ENCODE measurements around the gene CSF1.

The CSF1 gene

GRCh38 chr1:109897259-109897955 is 13.2 kb upstream of the CSF1 start:
- DNase-seq (ENCODE audit: low read depth, low spot score), result no peak
- no peak overlapping the region for H3K27ac ChIP-seq

DNA sequence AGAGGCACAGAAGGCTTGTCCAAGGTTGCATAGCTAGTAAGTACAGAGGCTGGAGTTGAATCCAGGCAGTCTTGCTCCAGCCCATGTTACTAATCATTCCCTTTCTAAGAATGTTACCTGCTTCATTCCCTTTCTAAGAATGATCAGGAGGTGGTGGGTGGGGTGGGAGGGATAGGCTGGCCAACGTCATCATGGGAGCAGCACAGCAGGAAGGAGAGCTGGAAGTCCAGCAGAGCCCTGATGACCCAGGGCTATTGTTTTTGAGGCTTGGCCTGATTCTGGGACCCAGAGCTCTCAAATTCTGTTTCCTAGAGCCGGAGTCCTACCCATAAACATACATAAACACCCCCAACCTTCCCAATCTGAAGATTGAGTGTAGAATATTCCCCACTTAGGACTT is 11.8 kb upstream of the CSF1 start:
- H3K27ac ChIP-seq, result no peak overlapping the region
- DNase-seq (ENCODE audit: low read depth, low spot score), result no peak

- H3K27ac ChIP-seq, result no peak overlapping the region
- no peak for DNase-seq (ENCODE audit: low read depth, low spot score)
These were observed 9.5 kb upstream of the CSF1 start for GRCh38 chr1:109901141-109901523.

- H3K27ac ChIP-seq, result no peak overlapping the region
- no peak for DNase-seq (ENCODE audit: low read depth, low spot score)
These were observed 9.0 kb upstream of the CSF1 start for GRCh38 chr1:109901524-109902145.

DNA sequence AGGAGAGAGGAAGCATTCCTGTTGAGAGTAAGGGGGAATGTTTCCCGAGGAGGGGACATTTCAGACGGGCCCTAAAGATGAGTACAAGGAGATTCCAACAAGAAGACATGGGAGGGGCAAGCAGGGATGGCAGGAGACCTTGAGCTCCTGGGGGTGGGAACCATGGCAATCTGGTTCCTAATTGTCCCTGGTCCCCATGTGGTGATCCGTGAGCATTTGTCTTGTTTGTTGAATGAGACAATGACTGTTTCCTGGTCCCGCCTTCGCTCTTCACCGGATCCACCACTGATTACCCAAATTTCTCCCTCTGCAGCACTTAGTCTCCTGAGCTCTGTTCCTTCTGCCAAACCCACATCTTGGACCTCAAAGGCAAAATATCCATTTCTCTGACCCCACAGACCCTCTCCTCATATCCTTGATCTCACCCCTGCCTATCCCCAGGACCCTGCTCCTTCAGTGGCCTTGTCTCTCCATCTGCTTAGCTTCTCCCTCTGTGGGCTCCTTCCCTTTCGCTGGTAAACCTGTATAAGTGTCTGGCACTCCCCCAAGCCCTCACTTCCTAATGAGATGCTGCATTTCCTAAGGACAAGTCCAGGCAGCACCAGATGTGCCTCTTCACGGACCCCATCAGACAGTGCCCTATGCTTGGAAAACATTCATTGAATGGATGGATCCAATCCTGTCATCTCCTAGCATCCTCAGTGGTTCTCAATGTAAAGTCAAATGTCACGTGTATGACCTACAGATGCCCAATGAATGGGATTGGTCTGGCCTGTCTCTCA is 8.3 kb upstream of the CSF1 start:
- no peak for DNase-seq (ENCODE audit: low read depth, low spot score)
- H3K27ac ChIP-seq, result no peak overlapping the region

DNA sequence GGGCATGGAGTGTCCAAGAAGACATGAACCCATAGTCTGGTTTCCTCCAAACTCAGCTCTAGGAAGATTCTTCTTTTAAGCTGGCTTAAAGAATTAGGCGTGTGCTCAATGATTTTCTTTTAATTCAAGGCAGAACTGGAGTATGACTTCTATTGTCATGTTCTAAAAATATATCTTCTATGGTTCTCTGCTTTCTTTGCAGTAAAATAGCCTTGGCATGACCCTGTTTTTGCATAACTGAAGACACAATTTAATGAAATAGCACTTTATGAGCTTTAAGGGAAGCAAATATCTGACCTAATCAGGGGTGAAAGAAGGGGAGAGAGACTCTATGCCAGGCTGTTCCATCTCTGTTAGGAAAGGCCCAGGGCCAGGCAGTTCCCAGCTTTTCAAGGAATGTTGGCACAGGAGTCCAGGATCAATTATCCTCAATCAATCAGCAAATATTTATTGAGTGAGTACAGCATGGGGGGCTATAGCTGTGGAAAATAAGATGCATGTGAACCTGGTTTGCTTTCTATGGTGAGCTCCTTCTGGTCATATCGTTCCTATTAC is 7.2 kb upstream of the CSF1 start:
- no peak for DNase-seq (ENCODE audit: low read depth, low spot score)
- no peak overlapping the region for H3K27ac ChIP-seq

DNA sequence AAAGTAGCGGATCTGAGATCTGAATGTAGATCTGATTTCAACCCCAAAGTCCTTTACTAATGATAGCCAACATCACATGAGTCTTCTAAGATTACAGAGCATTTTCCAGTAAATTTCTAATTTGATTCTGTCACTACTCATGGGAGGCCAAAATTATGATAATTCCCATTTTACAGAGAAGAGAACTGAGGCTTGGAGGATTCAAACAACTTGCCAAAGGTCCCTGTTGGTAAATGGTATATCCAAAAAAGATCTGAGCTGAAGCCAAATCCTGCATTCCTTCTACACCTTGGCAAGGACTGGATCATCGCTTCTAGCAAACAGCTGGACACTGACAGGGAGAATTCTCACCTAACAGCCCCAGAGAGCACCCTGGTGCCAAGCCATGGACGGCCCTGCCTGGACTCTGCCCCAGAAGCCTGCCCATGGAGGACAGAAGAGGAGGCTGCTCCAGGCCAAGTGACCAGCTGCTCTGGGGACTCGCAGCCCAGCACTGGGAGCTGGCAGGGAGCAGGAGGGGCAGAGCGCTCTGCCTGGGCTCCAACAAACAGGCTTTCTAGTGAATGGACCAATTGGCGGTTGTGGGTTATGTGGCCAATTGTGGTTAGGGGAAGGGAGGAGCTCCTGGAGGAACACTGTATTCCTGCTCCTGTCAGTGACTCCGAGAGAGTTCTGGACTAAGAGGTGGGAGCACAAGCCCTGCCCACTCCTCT is 6.4 kb upstream of the CSF1 start:
- no peak for DNase-seq (ENCODE audit: low read depth, low spot score)
- no peak overlapping the region for H3K27ac ChIP-seq

DNA sequence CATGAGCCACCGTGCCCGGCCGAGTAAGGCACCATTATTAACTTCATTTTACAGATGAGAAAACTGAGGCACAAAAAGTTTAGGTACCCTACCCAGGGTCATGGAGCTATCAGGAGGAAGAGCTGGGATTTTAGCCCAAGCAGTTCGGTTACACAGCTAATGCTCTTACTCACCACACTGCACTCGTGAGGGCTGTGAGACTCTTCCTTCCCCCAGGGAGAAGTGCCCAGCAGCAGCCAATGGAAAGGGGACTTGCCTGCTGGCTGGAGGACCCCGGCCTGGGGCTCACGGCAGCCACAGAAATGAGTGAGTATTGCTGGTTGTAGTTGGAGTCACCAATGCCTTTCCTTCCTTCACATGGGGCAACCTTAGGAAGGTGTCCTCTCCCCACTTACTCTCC is 5.2 kb upstream of the CSF1 start:
- no peak for DNase-seq (ENCODE audit: low read depth, low spot score)
- H3K27ac ChIP-seq, result no peak overlapping the region

- H3K27ac ChIP-seq, result no peak overlapping the region
- DNase-seq (ENCODE audit: low read depth, low spot score), result no peak
These were observed 4.3 kb upstream of the CSF1 start for GRCh38 chr1:109906160-109906838.

- no peak overlapping the region for H3K27ac ChIP-seq
- no peak for DNase-seq (ENCODE audit: low read depth, low spot score)
These were observed 3.8 kb upstream of the CSF1 start for GRCh38 chr1:109906839-109907180.

DNA sequence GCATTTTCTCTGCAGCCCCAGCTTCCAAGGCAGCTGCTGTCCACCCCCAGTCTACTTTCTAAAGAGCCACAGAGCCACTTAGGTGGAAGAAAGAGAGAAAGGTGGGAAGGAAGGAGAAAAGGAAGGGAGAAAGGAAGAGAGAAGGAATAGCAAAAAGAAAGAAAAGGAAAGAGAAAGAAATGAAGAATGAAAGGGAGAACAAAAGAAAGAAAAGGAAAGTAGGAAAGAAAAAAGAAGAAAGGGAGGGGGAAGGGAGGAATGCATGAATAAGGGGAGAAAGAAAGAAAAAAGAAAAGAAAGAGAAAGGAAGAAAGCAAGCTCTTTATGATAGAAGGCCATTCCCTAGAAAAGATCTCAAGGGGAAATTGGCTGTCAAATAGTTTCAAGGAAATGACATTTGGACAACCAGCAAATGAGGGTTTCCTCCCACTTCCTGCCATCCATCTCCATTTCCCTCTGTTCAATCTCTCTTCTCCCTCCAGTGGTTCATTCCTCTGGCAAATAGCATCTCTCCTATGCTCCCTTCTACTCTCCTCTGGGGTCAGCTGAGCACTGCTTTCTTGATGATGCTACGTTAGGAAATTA is 3.4 kb upstream of the CSF1 start:
- DNase-seq (ENCODE audit: low read depth, low spot score), result no peak
- no peak overlapping the region for H3K27ac ChIP-seq

DNA sequence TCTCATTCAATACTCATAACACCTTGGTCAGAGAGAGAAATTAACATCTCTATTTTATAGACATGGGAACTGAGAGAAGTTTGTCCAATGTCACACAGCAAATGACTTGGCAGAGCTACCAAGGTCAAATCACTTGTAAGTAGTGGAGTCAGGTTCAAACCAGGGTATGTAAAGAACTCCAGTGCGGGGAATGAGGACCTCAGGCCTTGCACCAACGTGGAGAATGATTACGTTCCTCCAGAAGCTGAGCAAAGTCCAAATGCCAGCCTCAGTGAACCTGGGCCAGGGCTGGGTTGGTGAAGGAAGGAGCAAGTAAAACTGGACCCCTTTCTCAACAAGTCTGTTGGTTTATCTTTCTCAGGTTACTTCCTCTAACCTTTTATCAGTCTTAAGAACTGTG is 1.8 kb upstream of the CSF1 start:
- no peak for DNase-seq (ENCODE audit: low read depth, low spot score)
- no peak overlapping the region for H3K27ac ChIP-seq

DNA sequence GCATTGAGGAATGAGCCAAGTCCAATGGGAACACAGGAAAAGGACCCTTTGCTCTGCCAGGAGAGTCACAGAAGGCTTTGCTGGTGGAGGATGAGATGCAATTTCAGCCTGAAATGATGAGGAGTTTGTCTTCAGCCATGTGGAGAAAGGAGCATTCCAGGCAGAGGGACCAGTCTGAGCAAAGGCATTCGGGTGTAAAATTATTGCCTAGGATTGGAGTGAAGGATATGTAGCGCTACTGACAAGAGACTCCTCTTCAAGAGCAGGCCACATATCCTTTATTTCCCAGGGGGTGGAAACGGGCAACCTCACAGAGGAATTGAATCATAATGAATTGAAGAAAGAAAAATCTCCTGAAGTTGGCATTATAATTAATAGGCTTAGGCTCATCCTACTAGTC is 1.1 kb upstream of the CSF1 start:
- no peak overlapping the region for H3K27ac ChIP-seq
- DNase-seq (ENCODE audit: low read depth, low spot score), result no peak

- DNase-seq (ENCODE audit: low read depth, low spot score), result no peak
- H3K27ac ChIP-seq, result no peak overlapping the region
These were observed 532 bp downstream of the CSF1 start for GRCh38 chr1:109910963-109911798.

DNA sequence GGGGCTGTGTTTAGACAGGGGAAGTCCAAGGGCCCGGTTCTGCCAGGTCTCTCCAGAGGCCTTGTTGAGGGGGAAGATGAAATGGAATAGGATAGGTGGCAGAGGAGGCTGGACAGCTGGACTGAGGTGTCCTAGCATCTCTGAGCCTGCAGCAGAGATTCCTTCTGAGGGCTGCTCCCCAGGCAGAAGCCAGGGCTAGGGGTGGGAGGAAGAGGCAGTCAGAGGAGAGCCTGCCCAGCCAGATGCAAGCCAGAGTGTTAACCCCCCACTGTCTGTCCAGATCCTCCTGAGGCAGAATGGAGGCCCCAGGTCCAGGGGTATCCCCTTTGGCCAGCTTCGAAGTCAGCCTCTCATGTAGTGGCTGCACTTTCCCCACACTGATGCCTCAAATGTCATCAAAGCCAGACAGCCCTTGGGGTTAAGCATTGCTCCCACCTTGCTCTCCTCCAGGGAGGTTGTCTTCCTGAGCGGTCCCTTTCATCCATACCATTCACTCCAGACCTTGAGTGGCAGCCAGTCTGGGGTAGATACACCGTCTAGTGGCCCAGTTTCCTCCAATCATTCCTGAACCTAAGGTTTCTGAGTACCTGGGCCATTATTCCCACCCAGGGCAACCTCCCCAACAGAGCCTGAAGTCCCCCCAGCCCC is 1.7 kb downstream of the CSF1 start:
- no peak overlapping the region for H3K27ac ChIP-seq
- no peak for DNase-seq (ENCODE audit: low read depth, low spot score)

DNA sequence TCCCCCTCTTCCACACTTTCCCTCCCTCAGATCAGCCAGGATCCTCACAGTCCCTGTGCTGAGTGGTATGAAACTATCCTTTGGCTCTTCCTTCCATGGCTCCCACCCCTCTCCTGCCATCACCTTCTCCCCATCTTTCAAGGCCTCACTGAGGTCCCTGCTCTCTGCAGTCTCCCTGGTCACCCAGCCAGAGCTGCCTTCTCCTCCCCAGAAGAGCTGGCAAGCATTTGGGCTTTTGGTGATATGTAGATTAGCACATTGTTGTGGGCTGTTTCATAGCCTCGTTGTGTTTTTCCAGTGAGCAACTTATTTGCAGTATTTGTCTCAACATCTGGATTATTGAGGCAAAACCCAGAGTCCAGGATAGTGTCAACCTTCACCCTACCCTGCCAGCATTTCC is 2.2 kb downstream of the CSF1 start:
- DNase-seq (ENCODE audit: low read depth, low spot score), result no peak
- no peak overlapping the region for H3K27ac ChIP-seq

GRCh38 chr1:109913360-109913879 is 2.8 kb downstream of the CSF1 start:
- DNase-seq (ENCODE audit: low read depth, low spot score), result no peak
- H3K27ac ChIP-seq, result no peak overlapping the region

DNA sequence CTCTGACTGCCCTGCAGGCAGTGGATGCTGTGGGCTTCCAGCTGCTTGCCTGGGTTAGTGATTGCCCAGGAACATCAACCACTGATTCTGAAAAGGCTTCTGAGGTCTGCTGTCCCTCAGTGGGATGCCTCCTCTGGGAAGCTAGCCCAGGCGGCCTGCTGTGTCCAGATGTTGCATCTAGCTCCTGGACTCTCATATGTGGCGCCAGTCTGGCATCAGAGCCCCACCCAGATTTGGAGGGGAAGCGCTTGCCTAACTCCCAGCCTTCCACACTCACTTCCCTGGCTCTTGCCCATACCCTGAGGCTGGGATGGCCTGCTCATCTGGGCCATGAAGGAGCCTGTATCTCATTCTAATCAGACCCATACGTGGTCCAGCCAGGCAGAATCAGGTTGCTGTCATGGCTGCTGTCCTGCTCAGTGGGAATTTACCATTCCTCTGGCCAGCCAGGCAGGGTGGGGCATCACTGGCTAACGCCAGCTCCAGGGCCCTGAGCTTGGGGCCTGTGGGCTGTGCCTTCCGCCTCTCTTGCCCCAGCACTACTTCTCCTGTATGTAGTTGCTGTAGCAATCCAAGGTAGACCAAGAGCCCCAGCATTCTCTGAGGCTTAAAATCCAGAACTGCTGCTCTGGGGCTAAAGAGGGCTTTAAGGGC is 4.1 kb downstream of the CSF1 start:
- H3K27ac ChIP-seq, result no peak overlapping the region
- no peak for DNase-seq (ENCODE audit: low read depth, low spot score)

All from epithelial cell of prostate (primary cell).